HepG2 (cell line): Measurements from ENCODE around the gene MACROD2. TPM values are rescaled to one million over a fixed set of nuclear protein-coding genes. Genes with fewer than 3 reads are reported as not detected.

Experiments used
- ATAC-seq: fragments of 200-7000 bp; cut with Tn5 transposase; 3 replicates; pipeline ENCODE4 v1.9.1; 2020; ENCODE audit warnings: mild to moderate bottlenecking, moderate library complexity
- BruUV-seq: library from RNA; stranded (reverse); fragments of 400-500 nt; replicated peaks from 2 replicates; lab custom pipeline; 2021; lab: Mats Ljungman, UMichigan
- CTCF ChIA-PET: fragments of 300-600 bp; formaldehyde crosslinking; extraction: SDS; loops from one replicate; lab custom pipeline; 2021; ENCODE audit warnings: low total read pairs, inconsistent platforms, low intra/inter-chr PET ratio; lab: Yijun Ruan, JAX
- POLR2A ChIA-PET: fragments of 350-600 bp; sonication (Branson Sonifier 250); formaldehyde crosslinking; loops from one replicate; lab custom pipeline; 2020; ENCODE audit warnings: antibody characterized with exemption, inconsistent platforms; lab: Yijun Ruan, JAX
- DNase-seq: peaks from one replicate; pipeline ENCODE4 v3.0.0-alpha.2; 2015; ENCODE audit warnings: low spot score
- FAIRE-seq: peaks from 3 replicates; lab custom pipeline; 2011; peaks lifted over from hg19 to GRCh38; lab: Jason Lieb, UNC
- H2AFZ ChIP-seq: one replicate; pipeline ENCODE4 v1.6.1; 2011; ENCODE audit warnings: low read length, inconsistent platforms
- H3K27ac ChIP-seq: fragments of 300-600 bp; 3 replicates; pipeline ENCODE4 v1.8.0; 2011; ENCODE audit warnings: mixed run types, mild to moderate bottlenecking, mixed read lengths, low read length, inconsistent platforms; ENCODE audit not compliant: insufficient read depth; ENCODE audit errors: extremely low read length
- H3K27me3 ChIP-seq, 2 experiments: fragments of 200-600 bp in 1 of 2; 2 replicates in 1 of 2; 3 replicates in 1 of 2; pipeline versions ENCODE4 v1.6.0 to v1.8.0; 2011; ENCODE audit warnings: low read length in 2 of 2, mild to moderate bottlenecking in 2 of 2, moderate library complexity in 2 of 2, inconsistent platforms in 1 of 2; ENCODE audit not compliant: insufficient read depth in 2 of 2, control insufficient read depth in 1 of 2
- H3K36me3 ChIP-seq, 2 experiments: fragments of 200-600 bp in 1 of 2; replicated peaks in 1 of 2; 2 replicates in 1 of 2; 3 replicates in 1 of 2; pipeline versions ENCODE4 v1.5.1 to v1.8.0; 2011; ENCODE audit warnings: low read length in 2 of 2, inconsistent platforms in 1 of 2; ENCODE audit not compliant: insufficient read depth in 2 of 2, control insufficient read depth in 1 of 2
- H3K4me1 ChIP-seq: 2 replicates; pipeline ENCODE4 v1.5.1; 2012; ENCODE audit warnings: low read length, inconsistent platforms; ENCODE audit not compliant: insufficient read depth
- H3K4me2 ChIP-seq: 2 replicates; pipeline ENCODE4 v1.6.0; 2011; ENCODE audit warnings: low read depth, low read length, inconsistent platforms
- H3K4me3 ChIP-seq, 3 experiments: fragments of 200-600 bp in 1 of 3; sonication (generic), shearing (Covaris generic) in 1 of 3; replicated peaks in 1 of 3; 2 replicates each; pipeline ENCODE4 v1.5.1; 2011 to 2016; ENCODE audit warnings: low read length in 3 of 3, inconsistent platforms in 2 of 3, low read depth in 2 of 3, mild to moderate bottlenecking in 2 of 3, control low read depth in 1 of 3, mixed read lengths in 1 of 3; ENCODE audit not compliant: insufficient read depth in 1 of 3
- H3K79me2 ChIP-seq: one replicate; pipeline ENCODE4 v1.6.1; 2011; ENCODE audit warnings: low read length, inconsistent platforms; ENCODE audit not compliant: insufficient read depth
- H3K9ac ChIP-seq: 2 replicates; pipeline ENCODE4 v1.6.0; 2011; ENCODE audit warnings: mild to moderate bottlenecking, low read depth, low read length, inconsistent platforms; ENCODE audit not compliant: insufficient read depth
- H3K9me3 ChIP-seq: 2 replicates; pipeline ENCODE4 v1.5.1; 2012; ENCODE audit warnings: mild to moderate bottlenecking, low read length
- H4K20me1 ChIP-seq: 2 replicates; pipeline ENCODE4 v1.6.0; 2011; ENCODE audit warnings: inconsistent platforms, mild to moderate bottlenecking, low read length, moderate library complexity; ENCODE audit not compliant: insufficient read depth
- CBX5 ChIP-seq: sonication (generic); formaldehyde crosslinking; IDR thresholded peaks from 2 replicates; pipeline ENCODE4 v1.4.0; 2020; ENCODE audit warnings: missing genetic modification reagents, borderline replicate concordance
- MED8 ChIP-seq: sonication (generic); formaldehyde crosslinking; IDR thresholded peaks from 2 replicates; pipeline ENCODE4 v1.8.1; 2023; ENCODE audit warnings: mild to moderate bottlenecking, missing genetic modification reagents; ENCODE audit not compliant: insufficient replicate concordance
- NR3C1 ChIP-seq: sonication (generic); formaldehyde crosslinking; IDR thresholded peaks from 2 replicates; pipeline ENCODE4 v1.4.0; 2020; ENCODE audit warnings: missing genetic modification reagents
- PCBP1 ChIP-seq: fragments of 200-400 bp; formaldehyde crosslinking; IDR thresholded peaks from 2 replicates; pipeline ENCODE4 v1.6.1; 2017; ENCODE audit warnings: mild to moderate bottlenecking, low read depth, low read length, borderline replicate concordance
- ZBTB14 ChIP-seq: sonication (generic); formaldehyde crosslinking; IDR thresholded peaks from 2 replicates; pipeline ENCODE4 v1.4.0; 2020; ENCODE audit warnings: missing genetic modification reagents
- ZFP62 ChIP-seq: sonication (generic); formaldehyde crosslinking; IDR thresholded peaks from 2 replicates; pipeline ENCODE4 v1.4.0; 2020; ENCODE audit warnings: missing genetic modification reagents
- ZNF383 ChIP-seq: sonication (generic); formaldehyde crosslinking; IDR thresholded peaks from 2 replicates; pipeline ENCODE4 v1.4.0; 2020; ENCODE audit warnings: missing genetic modification reagents, mild to moderate bottlenecking, borderline replicate concordance
- ZNF503 ChIP-seq: sonication (generic); formaldehyde crosslinking; IDR thresholded peaks from 2 replicates; pipeline ENCODE4 v1.4.0; 2020; ENCODE audit warnings: missing genetic modification reagents
- ZNF629 ChIP-seq: sonication (generic); formaldehyde crosslinking; conservative IDR thresholded peaks from 2 replicates; pipeline ENCODE4 v1.5.0; 2020; ENCODE audit warnings: missing genetic modification reagents
- ZSCAN5A ChIP-seq: sonication (generic); formaldehyde crosslinking; IDR thresholded peaks from 2 replicates; pipeline ENCODE4 v1.8.0; 2022; ENCODE audit warnings: mild to moderate bottlenecking, missing genetic modification reagents, borderline replicate concordance
- WGBS: methylation state at CpG from one replicate; pipeline ENCODE4 v1.1.6; 2017; ENCODE audit warnings: low lambda C conversion rate; 5-methylcytosine and 5-hydroxymethylcytosine counted together
- in situ Hi-C: cut with HindIII; loops from 2 replicates; pipeline ENCODE4 v1.10.0; 2017; ENCODE audit warnings: low pct_unique_long_range_greater_than_20kb; ENCODE audit not compliant: extremely low pct_ligation_motif_present
- intact Hi-C: fragments of 100-400 bp; cut with micrococcal nuclease; formaldehyde crosslinking; loops from one replicate; pipeline ENCODE4 v1.10.0; 2022; ENCODE audit not compliant: unreplicated experiment
- polyA plus RNA-seq, 8 experiments: library from polyadenylated mRNA; depleted of rRNA in 3 of 8; stranded (reverse) in 7 of 8; unstranded in 1 of 8; fragments of >200 nt; fragmentation: Illumina TruSeq in 4 of 8; extraction: Trizol in 4 of 8; gene quantifications; 2 replicates each; pipeline versions ENCODE4 v1.2.1 to v1.2.3, GENCODE V29; 2011 to 2016; ENCODE audit warnings: low read depth in 4 of 8, missing spikeins in 1 of 8, mixed read lengths in 1 of 8; ENCODE audit not compliant: insufficient read depth in 1 of 8
- total RNA-seq, 5 experiments: library from RNA; depleted of rRNA; stranded (reverse); fragments of >200 nt; fragmentation: Illumina TruSeq; extraction: Trizol; gene quantifications; 2 replicates each; pipeline ENCODE4 v1.2.3, GENCODE V29; 2016; ENCODE audit warnings: low read depth in 1 of 5

The MACROD2 gene
- total and polyA plus RNA-seq, 2 of the 13 experiments (the other 11 are each of a cell fraction or from before 2014, with no cell fraction given): 0.13 to 0.51 TPM

- no peak overlapping the region for H3K27ac ChIP-seq
- H3K4me3 ChIP-seq: no peak overlapping the region
- intact Hi-C loops (no loop called here), in situ Hi-C loops (no loop called here)
- no peak for DNase-seq
- H3K4me1 ChIP-seq: no peaks in the 10 kb centered on the region
- ChIA-PET POLR2A (no interaction called here), CTCF (no interaction called here)
- no peaks in the 10 kb centered on the region for H4K20me1 ChIP-seq
- 19% methylated on average over 4 of the region's 4 CpGs for WGBS
- TF ChIP-seq ZSCAN5A (CRISPR knock-in tag) (no peak), ZNF629 (CRISPR knock-in tag) (no peak), NR3C1 (CRISPR knock-in tag) (no peak), MED8 (CRISPR knock-in tag) (no peak)
- BruUV-seq: no TSS peak
- no peaks in the 10 kb centered on the region for H3K27me3 ChIP-seq
- H3K79me2 ChIP-seq: no peaks in the 10 kb centered on the region
- no peak overlapping the region for H3K9ac ChIP-seq
- H2AFZ ChIP-seq: no peak overlapping the region
- no peak overlapping the region for H3K4me2 ChIP-seq
- no peaks in the 10 kb centered on the region for H3K36me3 ChIP-seq
- ATAC-seq: no peak
- no peak for FAIRE-seq
- peaks cover 67% of the 10 kb centered on the region for H3K9me3 ChIP-seq
Observed at GRCh38 chr20:15774926-15775325, 1779.6 kb downstream of the MACROD2 start.

GRCh38 chr20:15776770-15777466, 1781.6 kb downstream of the MACROD2 start:
- no peak for FAIRE-seq
- in situ Hi-C loops (no loop called here), intact Hi-C loops (no loop called here)
- CTCF ChIA-PET: no interaction called here
- Histone ChIP-seq H2AFZ (no peak overlapping the region), H3K79me2 (no peaks in the 10 kb centered on the region), H3K4me3 (no peak overlapping the region), H3K4me2 (no peak overlapping the region), H3K36me3 (no peaks in the 10 kb centered on the region), H3K27ac (no peak overlapping the region), H3K9me3 (peaks cover 74% of the 10 kb centered on the region), H3K27me3 (no peaks in the 10 kb centered on the region), H3K9ac (no peak overlapping the region), H4K20me1 (no peaks in the 10 kb centered on the region), H3K4me1 (no peaks in the 10 kb centered on the region)
- no TSS peak for BruUV-seq
- DNase-seq: no peak
- 13% methylated on average over 3 of the region's 3 CpGs for WGBS
- no peak for ATAC-seq
- TF ChIP-seq PCBP1 (no peak), ZFP62 (CRISPR knock-in tag) (no peak), ZNF383 (CRISPR knock-in tag) (no peak), ZBTB14 (CRISPR knock-in tag) (no peak), CBX5 (CRISPR knock-in tag) (no peak), ZNF503 (CRISPR knock-in tag) (no peak)
- POLR2A ChIA-PET: no interaction called here
